Measurements from ENCODE around the gene OR8D2. TPM values are rescaled to one million over a fixed set of nuclear protein-coding genes. Genes with fewer than 3 reads are reported as not detected.

The OR8D2 gene
- total and polyA plus RNA-seq, 12 donors, result not detected

- no peaks in the 10 kb centered on the region for H3K36me3 ChIP-seq (replicated peaks in 1 of 2)
- H3K4me1 ChIP-seq (replicated peaks in 1 of 2), result no peaks in the 10 kb centered on the region
- WGBS, 4 donors, result 75 to 86% (median 77%) methylated on average over 2 of the region's 2 CpGs
- no peak overlapping the region for H3K4me3 ChIP-seq
- H3K27me3 ChIP-seq, result no peaks in the 10 kb centered on the region
- no peaks in the 10 kb centered on the region for H3K9me3 ChIP-seq (replicated peaks in 1 of 3)
- intact Hi-C loops (cut with DNase I), result no loop called here
- DNase-seq, result no peak
- no peak overlapping the region for H3K27ac ChIP-seq
- no peak for TF ChIP-seq POLR2A (IDR thresholded peaks at IDR 0.05)
- TF ChIP-seq, protein P1, sequence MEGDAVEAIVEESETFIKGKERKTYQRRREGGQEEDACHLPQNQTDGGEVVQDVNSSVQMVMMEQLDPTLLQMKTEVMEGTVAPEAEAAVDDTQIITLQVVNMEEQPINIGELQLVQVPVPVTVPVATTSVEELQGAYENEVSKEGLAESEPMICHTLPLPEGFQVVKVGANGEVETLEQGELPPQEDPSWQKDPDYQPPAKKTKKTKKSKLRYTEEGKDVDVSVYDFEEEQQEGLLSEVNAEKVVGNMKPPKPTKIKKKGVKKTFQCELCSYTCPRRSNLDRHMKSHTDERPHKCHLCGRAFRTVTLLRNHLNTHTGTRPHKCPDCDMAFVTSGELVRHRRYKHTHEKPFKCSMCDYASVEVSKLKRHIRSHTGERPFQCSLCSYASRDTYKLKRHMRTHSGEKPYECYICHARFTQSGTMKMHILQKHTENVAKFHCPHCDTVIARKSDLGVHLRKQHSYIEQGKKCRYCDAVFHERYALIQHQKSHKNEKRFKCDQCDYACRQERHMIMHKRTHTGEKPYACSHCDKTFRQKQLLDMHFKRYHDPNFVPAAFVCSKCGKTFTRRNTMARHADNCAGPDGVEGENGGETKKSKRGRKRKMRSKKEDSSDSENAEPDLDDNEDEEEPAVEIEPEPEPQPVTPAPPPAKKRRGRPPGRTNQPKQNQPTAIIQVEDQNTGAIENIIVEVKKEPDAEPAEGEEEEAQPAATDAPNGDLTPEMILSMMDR (IDR thresholded peaks at IDR 0.05), result no peak
Observed at GRCh38 chr11:124340142-124340447, 20.1 kb upstream of the OR8D2 start.

GRCh38 chr11:124339396-124340141, 19.6 kb upstream of the OR8D2 start:
- no peak overlapping the region for H3K4me3 ChIP-seq
- WGBS, 4 donors, result 65 to 82% (median 70%) methylated on average over 6 of the region's 6 CpGs
- no peak overlapping the region for H3K27ac ChIP-seq
- intact Hi-C loops (cut with DNase I), result no loop called here
- DNase-seq, result no peak
- no peaks in the 10 kb centered on the region for H3K27me3 ChIP-seq
- no peaks in the 10 kb centered on the region for H3K36me3 ChIP-seq (replicated peaks in 1 of 2)
- H3K4me1 ChIP-seq (replicated peaks in 1 of 2), result no peaks in the 10 kb centered on the region
- TF ChIP-seq, protein P1 (IDR thresholded peaks at IDR 0.05), result no peak
- TF ChIP-seq POLR2A (IDR thresholded peaks at IDR 0.05), result no peak
- no peaks in the 10 kb centered on the region for H3K9me3 ChIP-seq (replicated peaks in 1 of 3)

GRCh38 chr11:124331873-124332272, 11.9 kb upstream of the OR8D2 start:
- Histone ChIP-seq H3K36me3 (replicated peaks in 1 of 2) (no peaks in the 10 kb centered on the region), H3K27me3 (no peaks in the 10 kb centered on the region), H3K4me3 (no peak overlapping the region), H3K9me3 (replicated peaks in 1 of 3) (no peaks in the 10 kb centered on the region), H3K27ac (no peak overlapping the region), H3K4me1 (replicated peaks in 1 of 2) (no peaks in the 10 kb centered on the region)
- DNase-seq, result no peak
- intact Hi-C loops (cut with DNase I), result no loop called here
- WGBS, 4 donors, result 56 to 69% (median 63%) methylated on average over 3 of the region's 3 CpGs
- TF ChIP-seq POLR2A (IDR thresholded peaks at IDR 0.05), result no peak

DNA sequence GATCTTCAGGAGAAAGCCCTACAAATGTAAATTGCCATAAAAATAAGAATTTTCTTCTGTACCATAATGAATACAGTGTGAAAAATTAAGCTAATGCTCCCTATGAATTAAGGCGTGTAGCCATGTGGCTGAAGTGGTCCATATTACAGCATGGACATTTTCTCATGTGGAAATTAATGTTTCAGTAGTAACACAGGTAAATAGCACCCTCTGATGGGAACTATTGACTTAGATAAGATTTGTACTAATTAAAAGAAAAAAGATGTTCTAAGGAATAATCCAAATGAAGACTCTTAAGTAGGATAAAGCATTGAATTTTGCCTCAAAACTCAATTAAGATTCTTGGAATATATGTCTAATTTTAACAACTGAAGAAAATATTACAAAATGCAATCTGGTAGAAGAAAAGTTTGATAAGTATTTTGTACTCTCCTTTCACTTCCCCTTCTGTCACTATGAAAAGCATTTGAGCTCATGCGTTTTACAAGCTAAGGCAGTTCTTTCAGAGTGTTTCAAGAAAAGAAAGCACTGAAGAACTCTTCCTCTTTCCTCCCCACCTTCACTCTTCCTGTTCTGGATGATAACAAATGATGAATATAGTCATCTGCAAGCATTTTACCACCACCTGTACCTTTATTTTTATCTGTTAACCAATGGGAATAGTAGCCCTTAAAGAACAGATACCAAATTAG, 9.9 kb upstream of the OR8D2 start:
- Histone ChIP-seq H3K9me3 (replicated peaks in 1 of 3) (no peaks in the 10 kb centered on the region), H3K27ac (no peak overlapping the region), H3K27me3 (no peaks in the 10 kb centered on the region), H3K36me3 (replicated peaks in 1 of 2) (no peaks in the 10 kb centered on the region), H3K4me3 (no peak overlapping the region), H3K4me1 (replicated peaks in 1 of 2) (no peaks in the 10 kb centered on the region)
- intact Hi-C loops (cut with DNase I), result no loop called here
- WGBS, 4 donors, result 44 to 50% (median 47%) methylated on average over 2 of the region's 2 CpGs
- TF ChIP-seq, protein P1 (IDR thresholded peaks at IDR 0.05), result peak in 2 of 6 experiments; percentile 13 to 23
- TF ChIP-seq POLR2A (IDR thresholded peaks at IDR 0.05), result no peak
- no peak for DNase-seq
